GM23338 (cell line): ENCODE measurements around the gene CNPY3. TPM values are rescaled to one million over a fixed set of nuclear protein-coding genes. Genes with fewer than 3 reads are reported as not detected.

Experiments used
- ATAC-seq: fragments of 200-7000 bp; cut with Tn5 transposase; 3 replicates; pipeline ENCODE4 v1.9.1; 2020
- DNase-seq: peaks from one replicate; pipeline ENCODE4 v3.0.0-alpha.2; 2015; ENCODE audit warnings: low spot score
- H2AFZ ChIP-seq: fragments of 200-600 bp; sonication (generic); 2 replicates; pipeline ENCODE4 v1.8.0; 2016; ENCODE audit warnings: antibody characterized with exemption, mild to moderate bottlenecking, moderate library complexity
- H3F3A ChIP-seq: fragments of 200-600 bp; sonication (generic); replicated peaks from 2 replicates; pipeline ENCODE4 v1.8.0; 2017; ENCODE audit warnings: antibody characterized with exemption, mixed run types, low read depth
- H3K27ac ChIP-seq: fragments of 200-600 bp; sonication (generic); 2 replicates; pipeline ENCODE4 v1.6.1; 2016; ENCODE audit warnings: low read depth
- H3K27me3 ChIP-seq: fragments of 200-600 bp; sonication (generic); 2 replicates; pipeline ENCODE4 v1.8.0; 2016; ENCODE audit warnings: mild to moderate bottlenecking, mixed run types, moderate library complexity; ENCODE audit not compliant: insufficient read depth
- H3K36me3 ChIP-seq: fragments of 200-600 bp; sonication (generic); 2 replicates; pipeline ENCODE4 v1.8.0; 2016; ENCODE audit warnings: mild to moderate bottlenecking; ENCODE audit not compliant: insufficient read depth
- H3K4me1 ChIP-seq: fragments of 200-600 bp; sonication (generic); 2 replicates; pipeline ENCODE4 v1.8.0; 2016; ENCODE audit warnings: mild to moderate bottlenecking, moderate library complexity; ENCODE audit not compliant: insufficient read depth
- H3K4me2 ChIP-seq: fragments of 200-600 bp; sonication (generic); 2 replicates; pipeline ENCODE4 v1.7.1; 2017; ENCODE audit warnings: mixed run types
- H3K4me3 ChIP-seq: fragments of 200-600 bp; sonication (generic); 2 replicates; pipeline ENCODE4 v1.6.1; 2016; ENCODE audit warnings: mixed run types
- H3K79me2 ChIP-seq: fragments of 200-600 bp; sonication (generic); replicated peaks from 2 replicates; pipeline ENCODE4 v1.8.0; 2017; ENCODE audit warnings: mild to moderate bottlenecking; ENCODE audit not compliant: insufficient read depth
- H3K9me2 ChIP-seq: fragments of 200-600 bp; sonication (generic); 2 replicates; pipeline ENCODE4 v1.8.0; 2017; ENCODE audit not compliant: insufficient read depth
- H4K20me1 ChIP-seq: fragments of 200-600 bp; sonication (generic); replicated peaks from 2 replicates; pipeline ENCODE4 v1.8.0; 2017; ENCODE audit warnings: mild to moderate bottlenecking; ENCODE audit not compliant: insufficient read depth
- H3K27ac Mint-ChIP-seq: 2 replicates; pipeline ENCODE4 v1.8.0; 2020; ENCODE audit warnings: inconsistent platforms, mild to moderate bottlenecking, moderate library complexity, mixed read lengths
- H3K27me3 Mint-ChIP-seq: 3 replicates; pipeline ENCODE4 v1.8.0; 2022; ENCODE audit warnings: low read depth, mild to moderate bottlenecking, moderate library complexity, mixed read lengths, inconsistent platforms; ENCODE audit not compliant: insufficient read depth, poor library complexity
- H3K36me3 Mint-ChIP-seq: 3 replicates; pipeline ENCODE4 v1.8.0; 2021; ENCODE audit warnings: low read depth, mild to moderate bottlenecking, inconsistent platforms, moderate library complexity, mixed read lengths
- H3K4me1 Mint-ChIP-seq: 3 replicates; pipeline ENCODE4 v1.8.0; 2020; ENCODE audit warnings: mild to moderate bottlenecking, inconsistent platforms, mixed read lengths
- H3K4me3 Mint-ChIP-seq: 3 replicates; pipeline ENCODE4 v1.8.0; 2021; ENCODE audit warnings: moderate library complexity, mild to moderate bottlenecking, inconsistent platforms, mixed read lengths
- H3K9me3 Mint-ChIP-seq: 3 replicates; pipeline ENCODE4 v1.8.0; 2020; ENCODE audit warnings: moderate library complexity, mild to moderate bottlenecking, inconsistent platforms, mixed read lengths
- CREB1 ChIP-seq: fragments of 250-450 bp; sonication (Bioruptor Pico); IDR thresholded peaks from 2 replicates; pipeline ENCODE4 v1.5.0; 2020; ENCODE audit warnings: low read depth, mild to moderate bottlenecking, moderate library complexity
- CTCF ChIP-seq, 2 experiments: fragments of 200-600 bp in 1 of 2; sonication (generic) in 1 of 2; conservative IDR thresholded peaks; 2 replicates each; pipeline versions ENCODE4 v1.5.1 to v1.6.1; 2016 to 2017; ENCODE audit warnings: antibody characterized with exemption in 2 of 2, low read depth in 2 of 2, mild to moderate bottlenecking in 2 of 2, moderate library complexity in 1 of 2
- EZH2 ChIP-seq: fragments of 200-600 bp; sonication (generic); IDR thresholded peaks from one replicate; pipeline ENCODE4 v1.8.0; 2017; ENCODE audit warnings: antibody characterized with exemption, mild to moderate bottlenecking, low read depth; ENCODE audit not compliant: unreplicated experiment
- EZH2phosphoT487 ChIP-seq: fragments of 200-600 bp; sonication (generic); IDR thresholded peaks from one replicate; pipeline ENCODE4 v1.8.1; 2018; ENCODE audit warnings: antibody characterized with exemption; ENCODE audit not compliant: unreplicated experiment
- JUNB ChIP-seq: IDR thresholded peaks from one replicate; pipeline ENCODE4 v1.6.1; 2016; ENCODE audit warnings: antibody characterized with exemption; ENCODE audit not compliant: unreplicated experiment
- NANOG ChIP-seq: IDR thresholded peaks from 2 replicates; pipeline ENCODE4 v1.6.1; 2016; ENCODE audit warnings: antibody characterized with exemption, borderline replicate concordance
- POLR2AphosphoS5 ChIP-seq: IDR thresholded peaks from 2 replicates; pipeline ENCODE4 v1.6.1; 2016; ENCODE audit warnings: antibody characterized with exemption, low read depth
- STAT1 ChIP-seq: IDR thresholded peaks from one replicate; pipeline ENCODE4 v1.6.1; 2016; ENCODE audit warnings: antibody characterized with exemption; ENCODE audit not compliant: unreplicated experiment
- ZNF114 ChIP-seq: fragments of 250-450 bp; sonication (Bioruptor Pico); IDR thresholded peaks from 2 replicates; pipeline ENCODE4 v1.5.0; 2020; ENCODE audit warnings: mild to moderate bottlenecking, moderate library complexity
- polyA plus RNA-seq: library from polyadenylated mRNA; unstranded; fragments of >200 nt; fragmentation: Nextera tagmentation; extraction: Ambion mirVana; gene quantifications from 2 replicates; pipeline ENCODE4 v1.2.1, GENCODE V29; 2016
- total RNA-seq: library from RNA; depleted of rRNA; stranded (reverse); fragments of >200 nt; shearing (Covaris generic); gene quantifications from 2 replicates; pipeline ENCODE4 v1.2.3, GENCODE V29; 2014
- TF ChIP-seq, protein P1 (sequence below): fragments of 250-450 bp; sonication (Bioruptor Pico); IDR thresholded peaks from 2 replicates; pipeline ENCODE4 v1.5.0; 2020; ENCODE audit warnings: mild to moderate bottlenecking, moderate library complexity
- TF ChIP-seq, protein P2 (sequence below): IDR thresholded peaks from 2 replicates; pipeline ENCODE4 v1.6.1; 2016; ENCODE audit warnings: antibody characterized with exemption

CNPY3 gene
- total and polyA plus RNA-seq, 2 experiments from 2014 or later: 67.0 to 74.5 TPM

DNA sequence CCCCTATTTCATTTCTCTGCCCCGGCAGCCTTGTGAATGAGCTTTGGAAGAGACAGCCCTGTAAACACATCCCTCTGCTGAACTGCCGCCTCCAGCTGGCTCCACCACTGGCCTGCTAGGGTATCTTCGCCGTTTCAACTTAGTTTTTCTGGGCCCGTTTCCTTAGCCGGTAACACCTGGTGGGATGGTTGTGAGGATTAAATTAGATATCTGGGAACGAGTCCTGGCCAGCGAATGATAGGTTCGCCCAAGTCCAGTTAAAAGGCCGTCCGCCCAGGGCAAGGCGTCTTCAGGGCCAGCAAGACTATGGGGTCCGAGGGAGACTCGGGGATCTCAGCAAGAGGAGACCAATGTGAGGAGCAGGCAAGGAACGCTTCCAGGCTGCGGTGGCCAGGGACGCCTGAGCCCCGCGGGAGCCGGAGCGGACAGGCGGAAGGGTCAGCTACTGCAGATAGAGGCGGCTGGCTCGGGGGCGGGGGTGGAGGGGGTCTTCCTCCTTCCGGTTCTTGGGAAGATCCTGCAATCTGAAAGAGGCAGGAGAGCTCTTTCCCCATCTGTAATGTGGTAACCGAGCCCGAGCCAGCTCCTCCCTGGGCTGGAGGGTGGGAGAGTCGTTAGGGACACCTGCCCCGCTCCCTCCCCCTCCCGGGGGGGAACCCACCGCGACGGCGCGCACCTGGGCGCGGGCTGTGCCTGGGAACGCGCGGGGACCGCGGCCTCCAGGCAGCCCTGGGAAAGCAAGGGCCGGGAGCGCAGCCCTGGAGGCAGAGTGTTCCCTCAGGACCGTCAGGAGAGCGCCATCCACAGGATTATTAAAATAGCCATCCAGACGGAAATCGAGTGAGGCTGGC, 17.9 kb upstream of the CNPY3 start:
- Mint-ChIP-seq H3K27me3 (peaks cover 8% of the 10 kb centered on the region), H3K4me3 (peak overlapping the region; percentile 86), H3K4me1 (no peaks in the 10 kb centered on the region), H3K36me3 (no peaks in the 10 kb centered on the region), H3K27ac (peak overlapping the region; percentile 96), H3K9me3 (no peaks in the 10 kb centered on the region)
- Histone ChIP-seq H3K4me2 (peak overlapping the region; percentile 86), H2AFZ (peak overlapping the region; percentile 91), H3K79me2 (no peaks in the 10 kb centered on the region), H3K36me3 (no peaks in the 10 kb centered on the region), H3K4me1 (no peaks in the 10 kb centered on the region; the same call in 1 of the 2 replicates), H3F3A (peaks cover 3% of the 10 kb centered on the region; the same call in 1 of the 2 replicates), H3K27me3 (no peaks in the 10 kb centered on the region), H3K9me2 (no peaks in the 10 kb centered on the region), H3K27ac (peak overlapping the region; percentile 93), H3K4me3 (peak overlapping the region; percentile 71), H4K20me1 (no peaks in the 10 kb centered on the region)
- ATAC-seq (peak; percentile 90), DNase-seq (peak; percentile 94)
- no peak for TF ChIP-seq STAT1
- TF ChIP-seq, protein P1, sequence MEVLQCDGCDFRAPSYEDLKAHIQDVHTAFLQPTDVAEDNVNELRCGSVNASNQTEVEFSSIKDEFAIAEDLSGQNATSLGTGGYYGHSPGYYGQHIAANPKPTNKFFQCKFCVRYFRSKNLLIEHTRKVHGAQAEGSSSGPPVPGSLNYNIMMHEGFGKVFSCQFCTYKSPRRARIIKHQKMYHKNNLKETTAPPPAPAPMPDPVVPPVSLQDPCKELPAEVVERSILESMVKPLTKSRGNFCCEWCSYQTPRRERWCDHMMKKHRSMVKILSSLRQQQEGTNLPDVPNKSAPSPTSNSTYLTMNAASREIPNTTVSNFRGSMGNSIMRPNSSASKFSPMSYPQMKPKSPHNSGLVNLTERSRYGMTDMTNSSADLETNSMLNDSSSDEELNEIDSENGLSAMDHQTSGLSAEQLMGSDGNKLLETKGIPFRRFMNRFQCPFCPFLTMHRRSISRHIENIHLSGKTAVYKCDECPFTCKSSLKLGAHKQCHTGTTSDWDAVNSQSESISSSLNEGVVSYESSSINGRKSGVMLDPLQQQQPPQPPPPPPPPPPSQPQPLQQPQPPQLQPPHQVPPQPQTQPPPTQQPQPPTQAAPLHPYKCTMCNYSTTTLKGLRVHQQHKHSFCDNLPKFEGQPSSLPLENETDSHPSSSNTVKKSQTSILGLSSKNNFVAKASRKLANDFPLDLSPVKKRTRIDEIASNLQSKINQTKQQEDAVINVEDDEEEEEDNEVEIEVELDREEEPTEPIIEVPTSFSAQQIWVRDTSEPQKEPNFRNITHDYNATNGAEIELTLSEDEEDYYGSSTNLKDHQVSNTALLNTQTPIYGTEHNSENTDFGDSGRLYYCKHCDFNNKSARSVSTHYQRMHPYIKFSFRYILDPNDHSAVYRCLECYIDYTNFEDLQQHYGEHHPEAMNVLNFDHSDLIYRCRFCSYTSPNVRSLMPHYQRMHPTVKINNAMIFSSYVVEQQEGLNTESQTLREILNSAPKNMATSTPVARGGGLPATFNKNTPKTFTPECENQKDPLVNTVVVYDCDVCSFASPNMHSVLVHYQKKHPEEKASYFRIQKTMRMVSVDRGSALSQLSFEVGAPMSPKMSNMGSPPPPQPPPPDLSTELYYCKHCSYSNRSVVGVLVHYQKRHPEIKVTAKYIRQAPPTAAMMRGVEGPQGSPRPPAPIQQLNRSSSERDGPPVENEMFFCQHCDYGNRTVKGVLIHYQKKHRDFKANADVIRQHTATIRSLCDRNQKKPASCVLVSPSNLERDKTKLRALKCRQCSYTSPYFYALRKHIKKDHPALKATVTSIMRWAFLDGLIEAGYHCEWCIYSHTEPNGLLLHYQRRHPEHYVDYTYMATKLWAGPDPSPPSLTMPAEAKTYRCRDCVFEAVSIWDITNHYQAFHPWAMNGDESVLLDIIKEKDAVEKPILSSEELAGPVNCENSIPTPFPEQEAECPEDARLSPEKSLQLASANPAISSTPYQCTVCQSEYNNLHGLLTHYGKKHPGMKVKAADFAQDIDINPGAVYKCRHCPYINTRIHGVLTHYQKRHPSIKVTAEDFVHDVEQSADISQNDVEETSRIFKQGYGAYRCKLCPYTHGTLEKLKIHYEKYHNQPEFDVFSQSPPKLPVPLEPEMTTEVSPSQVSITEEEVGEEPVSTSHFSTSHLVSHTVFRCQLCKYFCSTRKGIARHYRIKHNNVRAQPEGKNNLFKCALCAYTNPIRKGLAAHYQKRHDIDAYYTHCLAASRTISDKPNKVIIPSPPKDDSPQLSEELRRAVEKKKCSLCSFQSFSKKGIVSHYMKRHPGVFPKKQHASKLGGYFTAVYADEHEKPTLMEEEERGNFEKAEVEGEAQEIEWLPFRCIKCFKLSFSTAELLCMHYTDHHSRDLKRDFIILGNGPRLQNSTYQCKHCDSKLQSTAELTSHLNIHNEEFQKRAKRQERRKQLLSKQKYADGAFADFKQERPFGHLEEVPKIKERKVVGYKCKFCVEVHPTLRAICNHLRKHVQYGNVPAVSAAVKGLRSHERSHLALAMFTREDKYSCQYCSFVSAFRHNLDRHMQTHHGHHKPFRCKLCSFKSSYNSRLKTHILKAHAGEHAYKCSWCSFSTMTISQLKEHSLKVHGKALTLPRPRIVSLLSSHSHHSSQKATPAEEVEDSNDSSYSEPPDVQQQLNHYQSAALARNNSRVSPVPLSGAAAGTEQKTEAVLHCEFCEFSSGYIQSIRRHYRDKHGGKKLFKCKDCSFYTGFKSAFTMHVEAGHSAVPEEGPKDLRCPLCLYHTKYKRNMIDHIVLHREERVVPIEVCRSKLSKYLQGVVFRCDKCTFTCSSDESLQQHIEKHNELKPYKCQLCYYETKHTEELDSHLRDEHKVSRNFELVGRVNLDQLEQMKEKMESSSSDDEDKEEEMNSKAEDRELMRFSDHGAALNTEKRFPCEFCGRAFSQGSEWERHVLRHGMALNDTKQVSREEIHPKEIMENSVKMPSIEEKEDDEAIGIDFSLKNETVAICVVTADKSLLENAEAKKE (CRISPR knock-in tag): no peak
- TF ChIP-seq EZH2phosphoT487: no peak
- TF ChIP-seq ZNF114: no peak
- TF ChIP-seq NANOG: no peak
- no peak for TF ChIP-seq EZH2
- peak; percentile 46 to 60 for TF ChIP-seq CTCF (conservative IDR thresholded peaks at IDR 0.05; ENCODE audit: low read depth in 2 of 2)
- TF ChIP-seq, protein P2, sequence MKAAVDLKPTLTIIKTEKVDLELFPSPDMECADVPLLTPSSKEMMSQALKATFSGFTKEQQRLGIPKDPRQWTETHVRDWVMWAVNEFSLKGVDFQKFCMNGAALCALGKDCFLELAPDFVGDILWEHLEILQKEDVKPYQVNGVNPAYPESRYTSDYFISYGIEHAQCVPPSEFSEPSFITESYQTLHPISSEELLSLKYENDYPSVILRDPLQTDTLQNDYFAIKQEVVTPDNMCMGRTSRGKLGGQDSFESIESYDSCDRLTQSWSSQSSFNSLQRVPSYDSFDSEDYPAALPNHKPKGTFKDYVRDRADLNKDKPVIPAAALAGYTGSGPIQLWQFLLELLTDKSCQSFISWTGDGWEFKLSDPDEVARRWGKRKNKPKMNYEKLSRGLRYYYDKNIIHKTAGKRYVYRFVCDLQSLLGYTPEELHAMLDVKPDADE: 0 out of 2 replicates have a peak, but pooled peaks have one; percentile 9
- no peak for TF ChIP-seq JUNB
- TF ChIP-seq POLR2AphosphoS5: peak; percentile 71
- TF ChIP-seq CREB1 (CRISPR knock-in tag): no peak
